ACHN (cell line): Measurements from ENCODE around the gene OSBPL5.
A peak's percentile ranks its signal among the peaks of the same experiment; 100 is the strongest.

Experiments
- DNase-seq: peaks from one replicate; pipeline ENCODE4 v3.0.0-alpha.2; 2015
- in situ Hi-C: cut with HindIII; loops from 2 replicates; pipeline ENCODE4 v1.10.0; 2017; ENCODE audit warnings: low sequenced_read_pairs, low pct_ligation_motif_present, low pct_unique_long_range_greater_than_20kb

The OSBPL5 gene

GRCh38 chr11:3199537-3200295 lies 34.6 kb upstream of the OSBPL5 start:
- in situ Hi-C loops = no loop called here
- DNase-seq = no peak

GRCh38 chr11:3198815-3199214 lies 33.7 kb upstream of the OSBPL5 start:
- DNase-seq = no peak
- in situ Hi-C loops = no loop called here

GRCh38 chr11:3197878-3198528 lies 32.9 kb upstream of the OSBPL5 start:
- in situ Hi-C loops = no loop called here

GRCh38 chr11:3197044-3197695 lies 32.1 kb upstream of the OSBPL5 start:
- no peak for DNase-seq
- in situ Hi-C loops = no loop called here

More at GRCh38 chr11:3197878-3198528, 32.9 kb upstream of the OSBPL5 start:
- DNase-seq = no peak

GRCh38 chr11:3196161-3197043 lies 31.3 kb upstream of the OSBPL5 start:
- DNase-seq = no peak
- in situ Hi-C loops = no loop called here

GRCh38 chr11:3195251-3196160 lies 30.4 kb upstream of the OSBPL5 start:
- DNase-seq = peak; percentile 19
- in situ Hi-C loops = no loop called here

- no peak for DNase-seq
- in situ Hi-C loops = no loop called here
These were observed 29.1 kb upstream of the OSBPL5 start for GRCh38 chr11:3194016-3194816.

- in situ Hi-C loops = no loop called here
- no peak for DNase-seq
These were observed 28.4 kb upstream of the OSBPL5 start for GRCh38 chr11:3193373-3194015.

- DNase-seq = no peak
- in situ Hi-C loops = no loop called here
These were observed 27.6 kb upstream of the OSBPL5 start for GRCh38 chr11:3192511-3193372.

- in situ Hi-C loops = no loop called here
- DNase-seq = no peak
These were observed 26.6 kb upstream of the OSBPL5 start for GRCh38 chr11:3191586-3192324.

- in situ Hi-C loops = no loop called here
- no peak for DNase-seq
These were observed 25.5 kb upstream of the OSBPL5 start for GRCh38 chr11:3190600-3190999.

- in situ Hi-C loops = no loop called here
- DNase-seq = no peak
These were observed 24.9 kb upstream of the OSBPL5 start for GRCh38 chr11:3189886-3190583.

GRCh38 chr11:3189196-3189843 lies 24.2 kb upstream of the OSBPL5 start:
- in situ Hi-C loops = no loop called here
- no peak for DNase-seq

GRCh38 chr11:3188496-3189195 lies 23.5 kb upstream of the OSBPL5 start:
- DNase-seq = no peak
- in situ Hi-C loops = no loop called here
